Stimulated activated CD4-positive, alpha-beta T cell treated with anti-CD3 and anti-CD28 coated beads, Interleukin-4, amount 100 ng/mL, for 1 hour (primary cell): ENCODE measurements around the gene FBXL17.

ENCODE experiments used
- DNase-seq: peaks from one replicate; pipeline ENCODE4 v3.0.0-alpha.2; 2020

FBXL17 gene

GRCh38 chr5:108078882-108079281 lies 303.0 kb downstream of the FBXL17 start:
- DNase-seq = no peak

GRCh38 chr5:108078345-108078744 lies 303.6 kb downstream of the FBXL17 start:
- no peak for DNase-seq

GRCh38 chr5:108074626-108075025 lies 307.3 kb downstream of the FBXL17 start:
- DNase-seq = no peak

GRCh38 chr5:108064302-108064701 lies 317.6 kb downstream of the FBXL17 start:
- DNase-seq = no peak

- DNase-seq = no peak
Observed at GRCh38 chr5:108061941-108062340, 320.0 kb downstream of the FBXL17 start.

- DNase-seq = no peak
Observed at GRCh38 chr5:108060340-108060739, 321.6 kb downstream of the FBXL17 start.

- no peak for DNase-seq
Observed at GRCh38 chr5:108059334-108059733, 322.6 kb downstream of the FBXL17 start.

- no peak for DNase-seq
Observed at GRCh38 chr5:108054349-108054748, 327.5 kb downstream of the FBXL17 start.

GRCh38 chr5:108046955-108047670 lies 334.8 kb downstream of the FBXL17 start:
- DNase-seq = no peak

- no peak for DNase-seq
Observed at GRCh38 chr5:108036482-108036881, 345.4 kb downstream of the FBXL17 start.

GRCh38 chr5:108028883-108029282 lies 353.0 kb downstream of the FBXL17 start:
- no peak for DNase-seq

GRCh38 chr5:108028412-108028811 lies 353.5 kb downstream of the FBXL17 start:
- DNase-seq = no peak

- DNase-seq = no peak
Observed at GRCh38 chr5:108025957-108026356, 355.9 kb downstream of the FBXL17 start.

- DNase-seq = no peak
Observed at GRCh38 chr5:108024986-108025385, 356.9 kb downstream of the FBXL17 start.

- no peak for DNase-seq
Observed at GRCh38 chr5:108016101-108016500, 365.8 kb downstream of the FBXL17 start.

GRCh38 chr5:108006791-108007190 lies 375.1 kb downstream of the FBXL17 start:
- no peak for DNase-seq

- no peak for DNase-seq
Observed at GRCh38 chr5:108003178-108003577, 378.7 kb downstream of the FBXL17 start.

- DNase-seq = no peak
Observed at GRCh38 chr5:108001222-108001621, 380.7 kb downstream of the FBXL17 start.

- DNase-seq = no peak
Observed at GRCh38 chr5:107997338-107997980, 384.4 kb downstream of the FBXL17 start.

- DNase-seq = no peak
Observed at GRCh38 chr5:107993341-107993740, 388.6 kb downstream of the FBXL17 start.

GRCh38 chr5:107990881-107991810 lies 390.8 kb downstream of the FBXL17 start:
- DNase-seq = no peak

- no peak for DNase-seq
Observed at GRCh38 chr5:107985144-107985543, 396.8 kb downstream of the FBXL17 start.

GRCh38 chr5:107982703-107983425 lies 399.0 kb downstream of the FBXL17 start:
- DNase-seq = no peak
